NT2/D1 (cell line): ENCODE results near the gene NUDT6.
"Not testable (repeated sequence)": the region's sequence is repeated elsewhere in the genome, so short reads cannot be mapped to it uniquely, and the experiment has no call there.

ENCODE experiments used
- DNase-seq: peaks from one replicate; pipeline ENCODE4 v3.0.0-alpha.2; 2011; ENCODE audit warnings: low read depth, low spot score
- H3K27me3 ChIP-seq: 2 replicates; pipeline ENCODE4 v1.6.0; 2011; ENCODE audit warnings: mild to moderate bottlenecking; ENCODE audit not compliant: insufficient read length, insufficient read depth
- H3K36me3 ChIP-seq: 2 replicates; pipeline ENCODE4 v1.6.1; 2011; ENCODE audit warnings: mild to moderate bottlenecking, low read length, mixed read lengths; ENCODE audit not compliant: insufficient read depth, insufficient read length
- H3K4me1 ChIP-seq: 2 replicates; pipeline ENCODE4 v1.5.1; 2011; ENCODE audit not compliant: insufficient read depth, insufficient read length
- H3K4me3 ChIP-seq: 2 replicates; pipeline ENCODE4 v1.5.1; 2011; ENCODE audit warnings: low read depth; ENCODE audit not compliant: insufficient read length
- H3K9ac ChIP-seq: 2 replicates; pipeline ENCODE4 v1.6.0; 2011; ENCODE audit warnings: low read depth; ENCODE audit not compliant: insufficient read length
- H3K9me3 ChIP-seq: 2 replicates; pipeline ENCODE4 v1.5.1; 2011; ENCODE audit warnings: mild to moderate bottlenecking, low read length; ENCODE audit not compliant: insufficient read depth
- SUZ12 ChIP-seq: IDR thresholded peaks from 2 replicates; pipeline ENCODE4 v1.6.1; 2011; ENCODE audit not compliant: insufficient read length, insufficient read depth; ENCODE audit errors: extremely low read depth
- YY1 ChIP-seq: IDR thresholded peaks from 2 replicates; pipeline ENCODE4 v1.6.1; 2011; ENCODE audit not compliant: insufficient read length, insufficient read depth
- ZNF274 ChIP-seq: IDR thresholded peaks from 2 replicates; pipeline ENCODE4 v1.6.1; 2011; ENCODE audit warnings: mild to moderate bottlenecking, low read depth, low read length

The NUDT6 gene

DNA sequence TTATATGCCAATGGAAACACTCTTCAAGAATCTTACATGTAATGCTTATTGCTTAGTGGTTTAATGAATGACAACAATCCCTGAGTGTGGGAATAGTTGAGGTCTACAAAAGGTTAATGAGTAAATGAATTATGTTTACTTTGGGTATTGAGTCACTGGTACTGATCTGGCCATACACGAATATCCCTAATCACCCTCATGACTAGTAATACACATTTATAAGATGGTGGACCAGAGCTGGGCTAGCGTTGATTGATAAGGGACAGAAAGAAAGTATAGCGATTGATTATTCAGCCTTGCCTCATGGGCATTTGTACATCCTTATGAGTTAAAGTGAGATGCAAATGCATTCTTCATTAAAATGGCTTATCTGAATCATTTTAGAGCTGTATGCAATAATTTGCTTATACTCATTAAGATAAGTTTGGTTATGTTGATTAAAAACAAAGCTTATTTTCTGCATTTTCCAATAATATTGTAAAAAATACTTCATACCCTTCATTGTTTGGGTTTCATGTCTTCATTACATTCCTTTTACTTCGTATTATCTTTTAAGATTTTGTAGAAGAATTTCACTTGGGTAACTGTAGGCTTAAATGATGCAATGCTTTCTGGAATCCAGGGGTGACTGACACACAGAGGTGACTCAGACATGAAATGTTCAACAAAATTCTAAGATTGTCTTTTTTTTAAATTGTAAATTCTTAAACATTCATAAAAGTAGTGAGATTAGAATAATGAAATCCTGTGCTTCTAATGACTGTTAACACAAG lies 48.4 kb downstream of the NUDT6 start:
- H3K36me3 ChIP-seq: peaks cover 19% of the 10 kb centered on the region
- no peaks in the 10 kb centered on the region for H3K27me3 ChIP-seq
- H3K9me3 ChIP-seq: peaks cover 3% of the 10 kb centered on the region; the same call in 1 of the 2 replicates
- DNase-seq: no peak
- no peak for TF ChIP-seq ZNF274
- TF ChIP-seq SUZ12: no peak
- TF ChIP-seq YY1: no peak
- no peak overlapping the region for H3K9ac ChIP-seq
- no peak overlapping the region for H3K4me3 ChIP-seq
- no peaks in the 10 kb centered on the region for H3K4me1 ChIP-seq

DNA sequence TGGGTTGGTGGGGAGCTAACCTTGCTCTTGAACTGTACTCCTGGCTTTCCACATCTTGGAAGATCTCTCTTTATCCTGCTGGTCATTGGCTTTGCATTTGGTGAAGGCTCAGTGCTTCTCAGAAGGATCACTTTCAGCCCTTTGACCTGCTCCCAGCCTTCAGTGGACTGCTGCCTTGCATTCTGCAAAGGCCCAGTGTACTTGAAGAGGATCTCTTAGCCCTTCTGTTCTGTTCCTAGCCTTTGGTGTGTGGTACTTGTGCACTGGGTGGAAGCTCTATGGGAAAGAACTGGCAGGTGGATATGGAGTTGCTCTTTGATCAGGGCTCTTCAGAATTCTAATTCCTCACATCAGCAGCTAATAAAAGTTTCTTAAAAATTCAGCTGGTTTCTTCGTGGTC lies 49.3 kb downstream of the NUDT6 start:
- Histone ChIP-seq H3K36me3 (peaks cover 13% of the 10 kb centered on the region), H3K9me3 (no peaks in the 10 kb centered on the region; the same call in 1 of the 2 replicates), H3K4me1 (no peaks in the 10 kb centered on the region), H3K27me3 (no peaks in the 10 kb centered on the region), H3K4me3 (no peak overlapping the region), H3K9ac (no peak overlapping the region)
- TF ChIP-seq ZNF274 (no peak), YY1 (no peak), SUZ12 (no peak)
- no peak for DNase-seq

DNA sequence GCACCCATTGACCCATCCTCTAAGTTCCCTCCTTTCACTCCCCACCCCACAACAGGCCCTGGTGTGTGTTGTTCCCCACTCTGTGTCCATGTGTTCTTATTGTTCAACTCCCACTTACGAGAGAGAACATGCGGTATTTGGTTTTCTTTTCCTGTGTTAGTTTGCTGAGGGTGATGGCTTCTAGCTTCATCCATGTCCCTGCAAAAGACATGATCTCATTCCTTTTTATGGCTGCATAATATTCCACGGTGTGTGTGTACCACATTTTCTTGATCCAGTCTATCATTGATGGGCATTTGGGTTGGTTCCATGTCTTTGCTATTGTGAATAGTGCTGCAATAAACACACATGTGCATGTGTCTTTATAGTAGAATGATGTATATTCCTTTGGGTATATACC lies 54.2 kb downstream of the NUDT6 start:
- not testable (repeated sequence) for DNase-seq, H3K27me3 ChIP-seq, H3K36me3 ChIP-seq, H3K4me1 ChIP-seq, H3K9ac ChIP-seq, H3K9me3 ChIP-seq, H3K4me3 ChIP-seq

- Histone ChIP-seq H3K36me3 (no peaks in the 10 kb centered on the region), H3K9me3 (no peaks in the 10 kb centered on the region), H3K27me3 (no peaks in the 10 kb centered on the region), H3K4me1 (no peaks in the 10 kb centered on the region), H3K4me3 (no peak overlapping the region), H3K9ac (no peak overlapping the region)
- TF ChIP-seq SUZ12 (no peak), ZNF274 (no peak), YY1 (no peak)
- no peak for DNase-seq
Measured at GRCh38 chr4:122865425-122865824, 57.0 kb downstream of the NUDT6 start.

GRCh38 chr4:122863639-122864038 lies 58.8 kb downstream of the NUDT6 start:
- no peaks in the 10 kb centered on the region for H3K4me1 ChIP-seq
- no peak for TF ChIP-seq YY1
- TF ChIP-seq SUZ12: no peak
- TF ChIP-seq ZNF274: no peak
- no peak overlapping the region for H3K4me3 ChIP-seq
- no peaks in the 10 kb centered on the region for H3K36me3 ChIP-seq
- H3K9ac ChIP-seq: no peak overlapping the region
- no peaks in the 10 kb centered on the region for H3K9me3 ChIP-seq
- DNase-seq: no peak
- H3K27me3 ChIP-seq: no peaks in the 10 kb centered on the region

- Histone ChIP-seq H3K9me3 (no peaks in the 10 kb centered on the region), H3K9ac (no peak overlapping the region), H3K4me1 (peaks cover 4% of the 10 kb centered on the region), H3K36me3 (no peaks in the 10 kb centered on the region), H3K27me3 (no peaks in the 10 kb centered on the region), H3K4me3 (no peak overlapping the region)
- TF ChIP-seq ZNF274: no peak
- no peak for TF ChIP-seq SUZ12
- TF ChIP-seq YY1: no peak
- DNase-seq: no peak
Measured at GRCh38 chr4:122861172-122861943, 61.0 kb downstream of the NUDT6 start.

DNA sequence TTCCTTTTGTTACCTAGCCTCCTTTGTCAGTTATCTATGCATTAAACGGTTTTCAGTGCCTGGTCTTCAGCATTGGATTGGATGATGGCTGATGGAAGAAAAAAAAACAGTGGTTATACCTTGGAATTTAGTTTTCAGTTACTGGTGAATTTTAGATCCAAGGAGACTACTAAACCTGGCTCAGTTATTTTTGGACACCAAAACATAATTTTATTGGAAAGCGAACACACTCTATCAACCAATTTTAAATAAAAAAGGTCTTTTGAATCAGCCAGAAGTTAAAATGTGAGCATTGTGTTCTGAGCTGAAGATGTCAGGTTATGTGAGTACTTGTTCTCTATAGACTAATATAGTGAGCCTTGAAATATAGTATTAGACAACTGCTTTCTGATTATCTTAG lies 63.7 kb downstream of the NUDT6 start:
- H3K9ac ChIP-seq: no peak overlapping the region
- H3K4me3 ChIP-seq: no peak overlapping the region
- H3K9me3 ChIP-seq: no peaks in the 10 kb centered on the region
- no peak for TF ChIP-seq SUZ12
- TF ChIP-seq YY1: no peak
- TF ChIP-seq ZNF274: no peak
- no peak for DNase-seq
- H3K4me1 ChIP-seq: peaks cover 4% of the 10 kb centered on the region
- no peaks in the 10 kb centered on the region for H3K27me3 ChIP-seq
- H3K36me3 ChIP-seq: peaks cover 3% of the 10 kb centered on the region
